ENCODE data around the gene BICD1. TPM values are rescaled to one million over a fixed set of nuclear protein-coding genes. Genes with fewer than 3 reads are reported as not detected.
"Not testable (repeated sequence)": the region's sequence is repeated elsewhere in the genome, so short reads cannot be mapped to it uniquely, and the experiment has no call there.

Gene BICD1
- total RNA-seq, 1 donor from 2014 or later, result 8.5 TPM

GRCh38 chr12:32178341-32179010 is 71.8 kb downstream of the BICD1 start:
- DNase-seq, result no peak
- no peaks in the 10 kb centered on the region for H3K36me3 ChIP-seq
- intact Hi-C loops (cut with micrococcal nuclease), result no loop called here

GRCh38 chr12:32179011-32179395 is 72.4 kb downstream of the BICD1 start:
- Histone ChIP-seq H3K4me1 (no peaks in the 10 kb centered on the region), H3K4me3 (no peak overlapping the region), H3K9me3 (replicated peaks) (no peaks in the 10 kb centered on the region), H3K27ac (replicated peaks) (no peak overlapping the region), H3K27me3 (ENCODE audit: low read depth) (no peaks in the 10 kb centered on the region), H3K36me3 (no peaks in the 10 kb centered on the region)
- intact Hi-C loops (cut with micrococcal nuclease), result no loop called here
- no peak for TF ChIP-seq CTCF (IDR thresholded peaks at IDR 0.05; ENCODE audit: borderline replicate concordance)
- no peak for DNase-seq

More at GRCh38 chr12:32178341-32179010, 71.8 kb downstream of the BICD1 start:
- H3K4me3 ChIP-seq, result no peak overlapping the region
- no peaks in the 10 kb centered on the region for H3K4me1 ChIP-seq
- no peak overlapping the region for H3K27ac ChIP-seq (replicated peaks)
- H3K9me3 ChIP-seq (replicated peaks), result no peaks in the 10 kb centered on the region
- H3K27me3 ChIP-seq (ENCODE audit: low read depth), result no peaks in the 10 kb centered on the region
- TF ChIP-seq CTCF (IDR thresholded peaks at IDR 0.05; ENCODE audit: borderline replicate concordance), result no peak

GRCh38 chr12:32181498-32182175 is 75.0 kb downstream of the BICD1 start:
- H3K4me3 ChIP-seq, result no peak overlapping the region
- intact Hi-C loops (cut with micrococcal nuclease), result no loop called here
- no peaks in the 10 kb centered on the region for H3K36me3 ChIP-seq
- no peaks in the 10 kb centered on the region for H3K9me3 ChIP-seq (replicated peaks)
- H3K4me1 ChIP-seq, result no peaks in the 10 kb centered on the region
- DNase-seq, result no peak
- TF ChIP-seq CTCF (IDR thresholded peaks at IDR 0.05; ENCODE audit: borderline replicate concordance), result no peak
- no peaks in the 10 kb centered on the region for H3K27me3 ChIP-seq (ENCODE audit: low read depth)
- H3K27ac ChIP-seq (replicated peaks), result no peak overlapping the region

- no peak for TF ChIP-seq CTCF (IDR thresholded peaks at IDR 0.05; ENCODE audit: borderline replicate concordance)
- H3K4me3 ChIP-seq, result no peak overlapping the region
- H3K27ac ChIP-seq (replicated peaks), result no peak overlapping the region
- DNase-seq, result no peak
- H3K4me1 ChIP-seq, result no peaks in the 10 kb centered on the region
- no peaks in the 10 kb centered on the region for H3K9me3 ChIP-seq (replicated peaks)
- H3K27me3 ChIP-seq (ENCODE audit: low read depth), result no peaks in the 10 kb centered on the region
- intact Hi-C loops (cut with micrococcal nuclease), result no loop called here
- no peaks in the 10 kb centered on the region for H3K36me3 ChIP-seq
Observed at GRCh38 chr12:32183650-32184049, 77.0 kb downstream of the BICD1 start.

GRCh38 chr12:32187127-32187526 is 80.5 kb downstream of the BICD1 start:
- H3K27ac ChIP-seq (replicated peaks); H3K9me3 ChIP-seq (replicated peaks); H3K4me1 ChIP-seq; H3K36me3 ChIP-seq; H3K27me3 ChIP-seq (ENCODE audit: low read depth); intact Hi-C loops (cut with micrococcal nuclease); DNase-seq; H3K4me3 ChIP-seq: not testable (repeated sequence)

- Histone ChIP-seq H3K9me3 (replicated peaks) (peaks cover 20% of the 10 kb centered on the region), H3K4me3 (no peak overlapping the region), H3K36me3 (no peaks in the 10 kb centered on the region), H3K27me3 (ENCODE audit: low read depth) (no peaks in the 10 kb centered on the region), H3K4me1 (no peaks in the 10 kb centered on the region), H3K27ac (replicated peaks) (no peak overlapping the region)
- no peak for DNase-seq
- TF ChIP-seq CTCF (IDR thresholded peaks at IDR 0.05; ENCODE audit: borderline replicate concordance), result no peak
- intact Hi-C loops (cut with micrococcal nuclease), result no loop called here
Observed at GRCh38 chr12:32191445-32191844, 84.8 kb downstream of the BICD1 start.

Data from left ventricle myocardium inferior (tissue), 1 donor.